Small intestine (tissue), 7 donors: ENCODE data around the gene AGBL2. TPM values are rescaled to one million over a fixed set of nuclear protein-coding genes. Genes with fewer than 3 reads are reported as not detected.
"Not testable (repeated sequence)": the region's sequence is repeated elsewhere in the genome, so short reads cannot be mapped to it uniquely, and the experiment has no call there.

ENCODE experiments used
- DNase-seq, 2 donors: peaks; one replicate each; pipeline versions ENCODE4 v3.0.0 to v3.0.0-alpha.2; 2013
- FAIRE-seq: peaks from 2 replicates; lab custom pipeline; 2012; peaks lifted over from hg19 to GRCh38; lab: Jason Lieb, UNC
- H3K27ac ChIP-seq, 3 donors: one replicate each; pipeline ENCODE4 v1.5.1; 2013; ENCODE audit warnings: low read length in 2 of 3, mild to moderate bottlenecking in 2 of 3, control low read depth in 1 of 3, inconsistent platforms in 1 of 3, low read depth in 1 of 3, moderate library complexity in 1 of 3
- H3K27me3 ChIP-seq, 3 donors: one replicate each; pipeline ENCODE4 v1.6.1; 2013; ENCODE audit warnings: low read length in 3 of 3, inconsistent platforms in 1 of 3; ENCODE audit not compliant: control insufficient read depth in 3 of 3, insufficient read depth in 3 of 3
- H3K36me3 ChIP-seq, 3 donors: one replicate each; pipeline ENCODE4 v1.6.1; 2013; ENCODE audit warnings: low read length in 3 of 3, inconsistent platforms in 1 of 3, low read depth in 1 of 3, mild to moderate bottlenecking in 1 of 3, moderate library complexity in 1 of 3; ENCODE audit not compliant: control insufficient read depth in 3 of 3, insufficient read depth in 2 of 3
- H3K4me1 ChIP-seq, 3 donors: one replicate each; pipeline ENCODE4 v1.6.1; 2013; ENCODE audit warnings: low read length in 2 of 3, inconsistent platforms in 1 of 3, low read depth in 1 of 3, mild to moderate bottlenecking in 1 of 3, moderate library complexity in 1 of 3; ENCODE audit not compliant: control insufficient read depth in 3 of 3, insufficient read depth in 2 of 3
- H3K4me3 ChIP-seq, 3 donors: one replicate each; pipeline ENCODE4 v1.5.1; 2013; ENCODE audit warnings: low read length in 3 of 3, control low read depth in 1 of 3, inconsistent platforms in 1 of 3, low read depth in 1 of 3, mild to moderate bottlenecking in 1 of 3, moderate library complexity in 1 of 3
- H3K9me3 ChIP-seq, 2 donors: one replicate each; pipeline ENCODE4 v1.6.1; 2013; ENCODE audit warnings: low read depth in 1 of 2, low read length in 1 of 2; ENCODE audit not compliant: control insufficient read depth in 2 of 2, insufficient read depth in 1 of 2
- WGBS, 3 donors: extraction: QIAGEN DNeasy Blood & Tissue Kit; methylation state at CpG; one replicate each; pipeline ENCODE4 v1.1.7; 2013; 5-methylcytosine and 5-hydroxymethylcytosine counted together
- polyA plus RNA-seq, 4 donors: library from polyadenylated mRNA; stranded (reverse) in 3 of 4; unstranded in 1 of 4; fragments of 200-250 nt in 3 of 4; fragments of 120-200 nt in 1 of 4; gene quantifications; one replicate each; pipeline versions ENCODE4 v1.2.1 to v1.2.3, GENCODE V29; 2013
- donor health status: healthy with polysubstance abuse.
- donor health status: control.
- donor health status: control.
- donor health status: Bipolar disorder and iron deficiency.
- donor health status: healthy.

AGBL2 gene
- polyA plus RNA-seq, 4 donors = 0.81 to 13.2 (median 1.9) TPM

GRCh38 chr11:47664936-47665335 is 50.2 kb downstream of the AGBL2 start:
- not testable (repeated sequence) for H3K36me3 ChIP-seq, H3K27ac ChIP-seq, FAIRE-seq, H3K9me3 ChIP-seq, H3K4me1 ChIP-seq, DNase-seq, H3K4me3 ChIP-seq, H3K27me3 ChIP-seq
- 94 to 96% (median 96%) methylated on average over 4 of the region's 4 CpGs for WGBS, 3 donors

- 92 to 100% (median 96%) methylated on average over 2 of the region's 2 CpGs for WGBS, 3 donors
- no peak for DNase-seq
- no peak for FAIRE-seq
Measured at GRCh38 chr11:47661245-47661644, 53.9 kb downstream of the AGBL2 start.

GRCh38 chr11:47659276-47659675 is 55.9 kb downstream of the AGBL2 start:
- no peak overlapping the region for H3K27ac ChIP-seq
- WGBS, 3 donors = 77 to 91% (median 90%) methylated on average over 4 of the region's 4 CpGs

More at GRCh38 chr11:47661245-47661644, 53.9 kb downstream of the AGBL2 start:
- Histone ChIP-seq H3K27me3 (no peaks in the 10 kb centered on the region), H3K9me3 (no peaks in the 10 kb centered on the region), H3K27ac (no peak overlapping the region), H3K36me3 (no peaks in the 10 kb centered on the region), H3K4me1 (no peaks in the 10 kb centered on the region), H3K4me3 (no peak overlapping the region)

GRCh38 chr11:47656260-47656885 is 58.8 kb downstream of the AGBL2 start:
- Histone ChIP-seq H3K36me3 (no peaks in the 10 kb centered on the region), H3K4me3 (no peak overlapping the region), H3K9me3 (peaks cover 0 to 4% of the 10 kb centered on the region in 2 donors), H3K4me1 (no peaks in the 10 kb centered on the region), H3K27ac (no peak overlapping the region), H3K27me3 (peaks cover 0 to 3% (median 0%) of the 10 kb centered on the region in 3 donors)
- 74 to 90% (median 85%) methylated on average over 6 of the region's 6 CpGs for WGBS, 3 donors
- no peak for DNase-seq
- FAIRE-seq = no peak

More at GRCh38 chr11:47659276-47659675, 55.9 kb downstream of the AGBL2 start:
- Histone ChIP-seq H3K36me3 (no peaks in the 10 kb centered on the region), H3K9me3 (no peaks in the 10 kb centered on the region), H3K4me3 (no peak overlapping the region), H3K4me1 (no peaks in the 10 kb centered on the region), H3K27me3 (no peaks in the 10 kb centered on the region)
- no peak for DNase-seq
- FAIRE-seq = no peak

- Histone ChIP-seq H3K27me3 (peaks cover 0 to 3% (median 0%) of the 10 kb centered on the region in 3 donors), H3K27ac (no peak overlapping the region), H3K9me3 (peaks cover 0 to 4% of the 10 kb centered on the region in 2 donors), H3K4me1 (no peaks in the 10 kb centered on the region), H3K36me3 (no peaks in the 10 kb centered on the region), H3K4me3 (no peak overlapping the region)
- FAIRE-seq (no peak), DNase-seq (no peak)
- WGBS, 3 donors = 93 to 95% (median 94%) methylated on average over 5 of the region's 5 CpGs
Measured at GRCh38 chr11:47651818-47652469, 63.2 kb downstream of the AGBL2 start.

GRCh38 chr11:47649276-47649675 is 65.9 kb downstream of the AGBL2 start:
- Histone ChIP-seq H3K27me3 (peaks cover 0 to 3% (median 0%) of the 10 kb centered on the region in 3 donors), H3K9me3 (peaks cover 0 to 4% of the 10 kb centered on the region in 2 donors), H3K27ac (no peak overlapping the region), H3K4me3 (no peak overlapping the region), H3K4me1 (no peaks in the 10 kb centered on the region), H3K36me3 (no peaks in the 10 kb centered on the region)
- FAIRE-seq (no peak), DNase-seq (no peak)
- 74 to 82% (median 81%) methylated on average over 3 of the region's 3 CpGs for WGBS, 3 donors

GRCh38 chr11:47646019-47646418 is 69.2 kb downstream of the AGBL2 start:
- DNase-seq (no peak), FAIRE-seq (no peak)
- 86 to 88% (median 88%) methylated on average over 6 of the region's 6 CpGs for WGBS, 3 donors
- peaks cover 0 to 3% (median 0%) of the 10 kb centered on the region in 3 donors for H3K4me1 ChIP-seq
- no peaks in the 10 kb centered on the region for H3K36me3 ChIP-seq
- H3K27ac ChIP-seq = no peak overlapping the region
- no peaks in the 10 kb centered on the region for H3K9me3 ChIP-seq
- H3K27me3 ChIP-seq = no peaks in the 10 kb centered on the region
- H3K4me3 ChIP-seq = no peak overlapping the region

- Histone ChIP-seq H3K4me3 (no peak overlapping the region), H3K27me3 (no peaks in the 10 kb centered on the region), H3K4me1 (peaks cover 0 to 6% (median 0%) of the 10 kb centered on the region in 3 donors), H3K9me3 (no peaks in the 10 kb centered on the region), H3K27ac (no peak overlapping the region), H3K36me3 (no peaks in the 10 kb centered on the region)
- FAIRE-seq (no peak), DNase-seq (no peak)
- WGBS, 3 donors = 79 to 83% (median 81%) methylated on average over 6 of the region's 6 CpGs
Measured at GRCh38 chr11:47645500-47645899, 69.7 kb downstream of the AGBL2 start.
